ENCODE results near the gene PAGR1. TPM values are rescaled to one million over a fixed set of nuclear protein-coding genes. Genes with fewer than 3 reads are reported as not detected.
A peak's percentile ranks its signal among the peaks of the same experiment; 100 is the strongest.

PAGR1 gene
- total and polyA plus RNA-seq, 10 of the 15 experiments (the other 5 are each of a cell fraction or from before 2014, with no cell fraction given): 1.1 to 57.7 (median 23.4) TPM

- peak; percentile 99 for ATAC-seq
- in situ Hi-C loops (cut with MboI): no loop called here
- CTCF ChIA-PET: interaction anchor here (1.5 kb wide), 1 partner anchor 15 kb away, joined by 6 read pairs; no protein-coding TSS in a partner anchor
- TF ChIP-seq ELK1 (IDR thresholded peaks at IDR 0.05; ENCODE audit: low read depth, low read length) (0 out of 2 replicates have a peak, but pooled peaks have one; percentile 64), BCL3 (IDR thresholded peaks at IDR 0.05; ENCODE audit: borderline replicate concordance, insufficient read depth, low read depth, low read length, poor library complexity, severe bottlenecking) (no peak), ATF3 (IDR thresholded peaks at IDR 0.05; ENCODE audit: borderline replicate concordance, extremely low read depth, low read depth, low read length) (no peak), FOXM1 (IDR thresholded peaks at IDR 0.05; ENCODE audit: low read depth, low read length) (peak; percentile 81), MXI1 (IDR thresholded peaks at IDR 0.05; ENCODE audit: low read depth, low read length) (peak; percentile 77), NFYB (IDR thresholded peaks at IDR 0.05; ENCODE audit: insufficient read depth, low read depth, low read length) (no peak), ZNF384 (IDR thresholded peaks at IDR 0.05; ENCODE audit: borderline replicate concordance, low read depth, low read length) (no peak), TBL1XR1 (IDR thresholded peaks at IDR 0.05; ENCODE audit: low read depth, low read length) (peak; percentile 5; the same call in 1 of the 2 replicates), ATF2 (IDR thresholded peaks at IDR 0.05; ENCODE audit: low read length) (peak; percentile 85), SUZ12 (IDR thresholded peaks at IDR 0.05; ENCODE audit: unreplicated experiment) (no peak), EED (IDR thresholded peaks at IDR 0.05; ENCODE audit: low read depth) (peak; percentile 16; the same call in 1 of the 2 replicates), RAD21 (IDR thresholded peaks at IDR 0.05; ENCODE audit: insufficient read depth, low read depth, low read length) (no peak), SREBF1 (IDR thresholded peaks at IDR 0.05; ENCODE audit: low read length) (peak; percentile 99), ZBTB4 (CRISPR knock-in tag; IDR thresholded peaks at IDR 0.05) (no peak)
Observed at GRCh38 chr16:29862884-29863668, 47.1 kb downstream of the PAGR1 start, which contains the start of gene CDIPT. Gene CDIPT (minus strand): TSS chr16:29863226. CDS start chr16:29862857, 369 bp downstream.

More at GRCh38 chr16:29862884-29863668, 47.1 kb downstream of the PAGR1 start, which contains the start of gene CDIPT:
- ChIA-PET POLR2A (interaction anchor here (1.5 kb wide), 1 partner anchor 42 kb away, joined by 6 read pairs; the partner anchor contains the start of gene MVP), SMC1A (ENCODE audit: uncharacterized antibody, unreplicated experiment) (no interaction called here), RAD21 (ENCODE audit: unreplicated experiment) (no interaction called here)
- H3K4me3 ChIP-seq: peak within 1 kb of the TSS; percentile 92
- peaks cover 7% of the 10 kb centered on the region for H3K79me2 ChIP-seq (ENCODE audit: control insufficient read depth, insufficient read depth, low read length)
- intact Hi-C loops (cut with micrococcal nuclease; ENCODE audit: unreplicated experiment): loop anchor here (5.0 to 10.0 kb wide), 2 partner anchors 41 to 62 kb away; partner anchors contain the start of genes KCTD13 and MVP
- DNase-seq (ENCODE audit: low read depth, low spot score) (peak; percentile 92), FAIRE-seq (peak; percentile 100)
- no peaks in the 10 kb centered on the region for H4K20me1 ChIP-seq (ENCODE audit: control insufficient read depth, insufficient read depth)
- peak within 1 kb of the TSS; percentile 80 for H3K4me2 ChIP-seq (ENCODE audit: control insufficient read depth, insufficient read depth)
- H3K36me3 ChIP-seq (ENCODE audit: control insufficient read depth in 2 of 2, insufficient read depth in 2 of 2, low read length in 1 of 2): peaks cover 0 to 3% of the 10 kb centered on the region in 2 experiments; a peak in 2 of 4 replicates
- H3K9ac ChIP-seq (ENCODE audit: control insufficient read depth, insufficient read depth, low read length): peak within 1 kb of the TSS; percentile 77
- under 1% methylated on average over 55 of the region's 57 CpGs for WGBS (ENCODE audit: insufficient coverage, insufficient replicate concordance, low lambda C conversion rate, missing lambda C conversion rate)
- H3K4me1 ChIP-seq (ENCODE audit: control insufficient read depth, insufficient read depth, low read length): peaks cover 4% of the 10 kb centered on the region
- peak within 1 kb of the TSS; percentile 95 for H3K27ac ChIP-seq (ENCODE audit: control insufficient read depth, insufficient read depth)
- H3K27me3 ChIP-seq (replicated peaks in 1 of 2; ENCODE audit: control insufficient read depth in 2 of 2, insufficient read depth in 2 of 2, low read length in 1 of 2): 0 out of 4 replicates have a peak, but pooled peaks cover 0 to 1% of the 10 kb centered on the region in 2 experiments
- peak within 1 kb of the TSS; percentile 100 for H2AFZ ChIP-seq (ENCODE audit: control insufficient read depth, low read depth, low read length)
- BruUV-seq (replicated peaks): no TSS peak
- no peaks in the 10 kb centered on the region for H3K9me3 ChIP-seq (replicated peaks; ENCODE audit: control insufficient read depth, insufficient read depth, low read length)
